Endothelial cell of umbilical vein (primary cell): ENCODE measurements around the gene TRPC4AP. TPM values are rescaled to one million over a fixed set of nuclear protein-coding genes. Genes with fewer than 3 reads are reported as not detected.
A peak's percentile ranks its signal among the peaks of the same experiment; 100 is the strongest.

Experiments
- BruUV-seq: library from RNA; stranded (reverse); fragments of 400-500 nt; replicated peaks from 2 replicates; lab custom pipeline; 2021; lab: Mats Ljungman, UMichigan
- CTCF ChIA-PET: fragments of 300-600, 350-600 bp; sonication (Branson Sonifier 250); formaldehyde crosslinking; loops from one replicate; lab custom pipeline; 2021; ENCODE audit warnings: antibody characterized with exemption, inconsistent platforms; lab: Charles Lee
- POLR2A ChIA-PET: fragments of 300-600, 350-600 bp; sonication (Branson Sonifier 250); formaldehyde crosslinking; loops from one replicate; lab custom pipeline; 2021; ENCODE audit warnings: antibody characterized with exemption, inconsistent platforms; lab: Charles Lee
- DNase-seq: peaks from one replicate; pipeline ENCODE4 v3.0.0-alpha.2; 2011; ENCODE audit warnings: low read depth, low spot score
- FAIRE-seq: peaks from 2 replicates; lab custom pipeline; 2011; peaks lifted over from hg19 to GRCh38; lab: Jason Lieb, UNC
- H2AFZ ChIP-seq: 2 replicates; pipeline ENCODE4 v1.6.0; 2012; ENCODE audit warnings: low read depth, low read length, control low read depth, inconsistent platforms
- H3K27ac ChIP-seq: 2 replicates; pipeline ENCODE4 v1.5.1; 2011; ENCODE audit warnings: low read depth, mild to moderate bottlenecking, control low read depth, low read length, moderate library complexity; ENCODE audit not compliant: insufficient read depth
- H3K27me3 ChIP-seq, 2 experiments: 2 replicates each; pipeline versions ENCODE4 v1.6.0 to v1.6.1; 2011; ENCODE audit warnings: low read length in 2 of 2, mixed read lengths in 1 of 2; ENCODE audit not compliant: control insufficient read depth in 2 of 2, insufficient read depth in 2 of 2
- H3K36me3 ChIP-seq, 2 experiments: 2 replicates in 1 of 2; 3 replicates in 1 of 2; pipeline ENCODE4 v1.5.1; 2011; ENCODE audit warnings: low read length in 2 of 2, mild to moderate bottlenecking in 1 of 2, moderate library complexity in 1 of 2; ENCODE audit not compliant: control insufficient read depth in 2 of 2, insufficient read depth in 2 of 2; ENCODE audit errors: extremely low read depth in 1 of 2
- H3K4me1 ChIP-seq: 3 replicates; pipeline ENCODE4 v1.5.1; 2011; ENCODE audit warnings: mild to moderate bottlenecking, low read length; ENCODE audit not compliant: control insufficient read depth, insufficient read depth; ENCODE audit errors: extremely low read depth
- H3K4me2 ChIP-seq: 2 replicates; pipeline ENCODE4 v1.6.1; 2011; ENCODE audit warnings: low read length, control low read depth, mixed read lengths; ENCODE audit not compliant: insufficient read depth
- H3K4me3 ChIP-seq, 3 experiments: fragments of 200-600 bp in 1 of 3; sonication (generic), shearing (Covaris generic) in 1 of 3; replicated peaks in 1 of 3; 2 replicates each; pipeline ENCODE4 v1.5.1; 2011 to 2016; ENCODE audit warnings: control low read depth in 3 of 3, low read length in 3 of 3, mild to moderate bottlenecking in 2 of 3, inconsistent platforms in 1 of 3, low read depth in 1 of 3, moderate library complexity in 1 of 3; ENCODE audit not compliant: insufficient read depth in 1 of 3
- H3K79me2 ChIP-seq: 2 replicates; pipeline ENCODE4 v1.6.0; 2012; ENCODE audit warnings: low read length, inconsistent platforms; ENCODE audit not compliant: control insufficient read depth, insufficient read depth
- H3K9ac ChIP-seq: replicated peaks from 2 replicates; pipeline ENCODE3; 2011; ENCODE audit warnings: low read length, control low read depth; ENCODE audit not compliant: insufficient read depth; ENCODE audit errors: extremely low read depth
- H3K9me1 ChIP-seq: replicated peaks from 3 replicates; pipeline ENCODE4 v1.6.0; 2011; ENCODE audit warnings: mild to moderate bottlenecking, low read length; ENCODE audit not compliant: control insufficient read depth, insufficient read depth; ENCODE audit errors: extremely low read depth
- H3K9me3 ChIP-seq: replicated peaks from 2 replicates; pipeline ENCODE4 v1.5.1; 2012; ENCODE audit warnings: low read length, inconsistent platforms; ENCODE audit not compliant: control insufficient read depth, insufficient read depth
- H4K20me1 ChIP-seq: replicated peaks from 2 replicates; pipeline ENCODE3; 2011; ENCODE audit warnings: mild to moderate bottlenecking, low read length; ENCODE audit not compliant: control insufficient read depth, insufficient read depth; ENCODE audit errors: extremely low read depth
- EZH2 ChIP-seq: IDR thresholded peaks from 2 replicates; pipeline ENCODE4 v1.6.1; 2012; ENCODE audit warnings: borderline replicate concordance, low read depth, mild to moderate bottlenecking, moderate library complexity, low read length, inconsistent platforms; ENCODE audit not compliant: severe bottlenecking
- FOS ChIP-seq: IDR thresholded peaks from 2 replicates; pipeline ENCODE4 v1.6.1; 2011; ENCODE audit warnings: mild to moderate bottlenecking, low read length, moderate library complexity, borderline replicate concordance; ENCODE audit not compliant: insufficient read depth
- GATA2 ChIP-seq: IDR thresholded peaks from 2 replicates; pipeline ENCODE4 v1.7.0; 2011; ENCODE audit warnings: low read depth, mild to moderate bottlenecking, moderate library complexity, mixed read lengths, low read length; ENCODE audit not compliant: insufficient read length, insufficient read depth
- JUN ChIP-seq: IDR thresholded peaks from 2 replicates; pipeline ENCODE4 v1.6.1; 2011; ENCODE audit warnings: borderline replicate concordance, low read depth; ENCODE audit not compliant: insufficient read length, insufficient read depth
- MYC ChIP-seq: IDR thresholded peaks from one replicate; pipeline ENCODE4 v1.6.1; 2011; ENCODE audit warnings: mild to moderate bottlenecking, low read depth, low read length
- POLR2A ChIP-seq: IDR thresholded peaks from 2 replicates; pipeline ENCODE4 v1.6.1; 2012; ENCODE audit warnings: low read depth, mild to moderate bottlenecking, control low read depth, low read length
- POLR2AphosphoS5 ChIP-seq: IDR thresholded peaks from 2 replicates; pipeline ENCODE4 v1.6.1; 2012; ENCODE audit warnings: low read depth, mild to moderate bottlenecking, control low read depth, low read length, moderate library complexity; ENCODE audit not compliant: insufficient read depth
- dilution Hi-C: fragments of 300-500 bp; cut with MboI; formaldehyde crosslinking; loops from one replicate; pipeline ENCODE4 v1.15.0; 2019; ENCODE audit warnings: low sequenced_read_pairs; ENCODE audit not compliant: extremely low pct_ligation_motif_present
- intact Hi-C: fragments of 100-400 bp; cut with micrococcal nuclease; formaldehyde crosslinking; loops from one replicate; pipeline ENCODE4 v1.10.0; 2022
- polyA plus RNA-seq, 4 experiments: library from polyadenylated mRNA; depleted of rRNA in 3 of 4; stranded (reverse) in 3 of 4; unstranded in 1 of 4; fragments of >200 nt; gene quantifications; 2 replicates each; pipeline versions ENCODE4 v1.2.1 to v1.2.3, GENCODE V29; 2011 to 2012; ENCODE audit warnings: missing spikeins in 1 of 4
- total RNA-seq: library from RNA; stranded (reverse); gene quantifications from 2 replicates; pipeline ENCODE4 v1.2.3, GENCODE V29; 2021
- TF ChIP-seq, protein P1 (sequence below), 2 donors: IDR thresholded peaks; 1 replicate in 1 of 2; 2 replicates in 1 of 2; pipeline ENCODE4 v1.5.1; 2011; ENCODE audit warnings: low read length in 2 of 2, mild to moderate bottlenecking in 2 of 2, moderate library complexity in 2 of 2, control low read depth in 1 of 2, inconsistent platforms in 1 of 2, low read depth in 1 of 2; ENCODE audit not compliant: insufficient read depth in 1 of 2; ENCODE audit errors: extremely low read depth in 1 of 2
- TF ChIP-seq, protein P2 (sequence below): IDR thresholded peaks from 2 replicates; pipeline ENCODE4 v1.6.1; 2011; ENCODE audit not compliant: insufficient read depth, insufficient read length

Gene TRPC4AP
- total and polyA plus RNA-seq, 2 donors (not counting 3 experiments of a cell fraction or from before 2014, with no cell fraction given), result 89.0 to 103 TPM

GRCh38 chr20:35093267-35093884, 769 bp upstream of the TRPC4AP start:
- TSS peak; percentile 88 for BruUV-seq
- Histone ChIP-seq H3K4me1 (peaks cover 36% of the 10 kb centered on the region), H3K9me1 (no peaks in the 10 kb centered on the region), H3K36me3 (peaks cover 0 to 3% of the 10 kb centered on the region in 2 experiments), H3K4me2 (peak overlapping the region; percentile 33), H3K9ac (peak overlapping the region; percentile 98), H4K20me1 (no peaks in the 10 kb centered on the region), H3K4me3 (no peak overlapping the region), H2AFZ (peak overlapping the region; percentile 99), H3K27me3 (no peaks in the 10 kb centered on the region), H3K79me2 (peaks cover 39% of the 10 kb centered on the region), H3K9me3 (no peaks in the 10 kb centered on the region), H3K27ac (peak overlapping the region; percentile 88)
- FAIRE-seq (peak; percentile 87), DNase-seq (peak; percentile 31)
- intact Hi-C loops (loop anchor here (2.0 to 5.0 kb wide), 6 partner anchors 43 to 261 kb away; partner anchors contain the start of genes GSS and MYH7B), dilution Hi-C loops (no loop called here)
- ChIA-PET POLR2A (interaction anchor here (0.6 kb wide), 1 partner anchor 325 kb away, joined by 5 read pairs; no protein-coding TSS in a partner anchor), CTCF (interaction anchor here (1.2 to 5.3 kb wide), 4 partner anchors 16 to 219 kb away, joined by 4 to 277 read pairs (median 61); partner anchors contain the start of gene EDEM2)
- TF ChIP-seq GATA2 (no peak), MYC (no peak), JUN (peak; percentile 21), POLR2A (no peak), EZH2 (no peak), POLR2AphosphoS5 (no peak), FOS (peak; percentile 79)
- TF ChIP-seq, protein P1, sequence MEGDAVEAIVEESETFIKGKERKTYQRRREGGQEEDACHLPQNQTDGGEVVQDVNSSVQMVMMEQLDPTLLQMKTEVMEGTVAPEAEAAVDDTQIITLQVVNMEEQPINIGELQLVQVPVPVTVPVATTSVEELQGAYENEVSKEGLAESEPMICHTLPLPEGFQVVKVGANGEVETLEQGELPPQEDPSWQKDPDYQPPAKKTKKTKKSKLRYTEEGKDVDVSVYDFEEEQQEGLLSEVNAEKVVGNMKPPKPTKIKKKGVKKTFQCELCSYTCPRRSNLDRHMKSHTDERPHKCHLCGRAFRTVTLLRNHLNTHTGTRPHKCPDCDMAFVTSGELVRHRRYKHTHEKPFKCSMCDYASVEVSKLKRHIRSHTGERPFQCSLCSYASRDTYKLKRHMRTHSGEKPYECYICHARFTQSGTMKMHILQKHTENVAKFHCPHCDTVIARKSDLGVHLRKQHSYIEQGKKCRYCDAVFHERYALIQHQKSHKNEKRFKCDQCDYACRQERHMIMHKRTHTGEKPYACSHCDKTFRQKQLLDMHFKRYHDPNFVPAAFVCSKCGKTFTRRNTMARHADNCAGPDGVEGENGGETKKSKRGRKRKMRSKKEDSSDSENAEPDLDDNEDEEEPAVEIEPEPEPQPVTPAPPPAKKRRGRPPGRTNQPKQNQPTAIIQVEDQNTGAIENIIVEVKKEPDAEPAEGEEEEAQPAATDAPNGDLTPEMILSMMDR (IDR thresholded peaks at IDR 0.05; ENCODE audit: extremely low read depth in 1 of 2, insufficient read depth in 1 of 2, low read depth in 1 of 2, low read length in 2 of 2), result no peak
- TF ChIP-seq, protein P2, sequence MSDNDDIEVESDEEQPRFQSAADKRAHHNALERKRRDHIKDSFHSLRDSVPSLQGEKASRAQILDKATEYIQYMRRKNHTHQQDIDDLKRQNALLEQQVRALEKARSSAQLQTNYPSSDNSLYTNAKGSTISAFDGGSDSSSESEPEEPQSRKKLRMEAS, result no peak
